NCI-H226 (cell line): Measurements from ENCODE around the gene MED4.
A peak's percentile ranks its signal among the peaks of the same experiment; 100 is the strongest.
"Not testable (repeated sequence)": the region's sequence is repeated elsewhere in the genome, so short reads cannot be mapped to it uniquely, and the experiment has no call there.

ENCODE experiments used
- DNase-seq: peaks from one replicate; pipeline ENCODE4 v3.0.0-alpha.2; 2015

MED4 gene

GRCh38 chr13:48093588-48093987 lies 1.3 kb downstream of the MED4 start:
- no peak for DNase-seq

GRCh38 chr13:48086272-48086671 lies 8.6 kb downstream of the MED4 start:
- no peak for DNase-seq

GRCh38 chr13:48081739-48082138 lies 13.2 kb downstream of the MED4 start:
- no peak for DNase-seq

GRCh38 chr13:48078251-48078656 lies 16.6 kb downstream of the MED4 start:
- peak; percentile 35 for DNase-seq

- DNase-seq, result no peak
Measured at GRCh38 chr13:48074006-48074405, 20.9 kb downstream of the MED4 start.

- DNase-seq, result no peak
Measured at GRCh38 chr13:48072787-48073186, 22.1 kb downstream of the MED4 start.

- no peak for DNase-seq
Measured at GRCh38 chr13:48072304-48072703, 22.6 kb downstream of the MED4 start.

- no peak for DNase-seq
Measured at GRCh38 chr13:48070942-48071341, 24.0 kb downstream of the MED4 start.

GRCh38 chr13:48069573-48069972 lies 25.3 kb downstream of the MED4 start:
- no peak for DNase-seq

- DNase-seq, result no peak
Measured at GRCh38 chr13:48068952-48069351, 26.0 kb downstream of the MED4 start.

GRCh38 chr13:48068036-48068435 lies 26.9 kb downstream of the MED4 start:
- DNase-seq, result no peak

GRCh38 chr13:48066310-48066989 lies 28.5 kb downstream of the MED4 start:
- DNase-seq, result peak; percentile 36

GRCh38 chr13:48059951-48060350 lies 35.0 kb downstream of the MED4 start:
- DNase-seq, result not testable (repeated sequence)

GRCh38 chr13:48058536-48058935 lies 36.4 kb downstream of the MED4 start:
- DNase-seq, result peak; percentile 51

- DNase-seq, result no peak
Measured at GRCh38 chr13:48055712-48056111, 39.2 kb downstream of the MED4 start.

GRCh38 chr13:48054601-48055000 lies 40.3 kb downstream of the MED4 start:
- no peak for DNase-seq

GRCh38 chr13:48050550-48050949 lies 44.4 kb downstream of the MED4 start:
- no peak for DNase-seq

GRCh38 chr13:48043789-48044503 lies 51.0 kb downstream of the MED4 start:
- DNase-seq, result peak; percentile 10

- DNase-seq, result no peak
Measured at GRCh38 chr13:48042894-48043293, 52.0 kb downstream of the MED4 start.

- peak; percentile 4 for DNase-seq
Measured at GRCh38 chr13:48040896-48041295, 54.0 kb downstream of the MED4 start.

- DNase-seq, result no peak
Measured at GRCh38 chr13:48040049-48040448, 54.9 kb downstream of the MED4 start.

GRCh38 chr13:48038761-48039160 lies 56.1 kb downstream of the MED4 start:
- no peak for DNase-seq

- DNase-seq, result peak; percentile 97
Measured at GRCh38 chr13:48037346-48038173, 57.3 kb downstream of the MED4 start, which contains the start of gene NUDT15. NUDT15 (plus strand) TSS chr13:48037726; CDS start chr13:48037747, 21 bp downstream.

GRCh38 chr13:48029859-48030258 lies 65.0 kb downstream of the MED4 start:
- no peak for DNase-seq
